HG03571 (cell line): ENCODE data around the gene AP4S1.

Source experiments
- ATAC-seq: cut with Tn5 transposase; IDR thresholded peaks from one replicate; pipeline ENCODE4 v1.9.1; 2021; ENCODE audit not compliant: unreplicated experiment

The AP4S1 gene

GRCh38 chr14:31128601-31129526 is 103.4 kb downstream of the AP4S1 start:
- peak; percentile 41 for ATAC-seq

GRCh38 chr14:31133133-31133532 is 107.7 kb downstream of the AP4S1 start:
- ATAC-seq, result no peak

DNA sequence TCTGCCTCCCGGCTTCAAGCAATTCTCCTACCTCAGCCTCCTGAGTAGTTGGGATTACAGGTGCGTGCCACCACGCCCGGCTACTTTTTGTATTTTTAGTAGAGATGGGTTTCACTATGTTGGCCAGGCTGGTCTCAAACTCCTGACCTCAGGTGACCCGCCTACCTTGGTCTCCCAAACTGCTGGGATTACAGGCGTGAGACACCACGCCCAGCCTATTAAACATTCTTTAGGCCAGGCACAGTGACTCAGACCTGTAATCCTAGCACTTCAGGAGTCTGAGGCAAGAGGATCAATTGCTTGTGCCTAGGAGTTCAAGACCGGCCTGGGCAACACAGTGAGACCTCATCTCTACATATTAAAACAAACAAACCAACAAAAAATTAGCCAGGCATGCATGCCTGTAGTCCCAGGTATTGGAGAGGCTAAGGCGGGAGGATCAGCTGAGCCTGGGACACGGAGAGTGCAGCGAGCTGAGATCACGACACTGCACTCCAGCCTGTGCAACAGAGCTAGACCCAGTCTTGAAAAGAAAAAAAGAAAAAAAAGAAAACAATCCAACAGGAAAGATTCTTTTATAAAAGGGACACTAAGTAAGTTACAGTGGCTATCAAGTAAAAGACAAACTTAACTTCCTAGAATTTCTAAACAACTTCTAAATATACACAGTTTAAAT is 111.9 kb downstream of the AP4S1 start:
- ATAC-seq, result no peak

GRCh38 chr14:31138301-31138700 is 112.9 kb downstream of the AP4S1 start:
- ATAC-seq, result no peak

DNA sequence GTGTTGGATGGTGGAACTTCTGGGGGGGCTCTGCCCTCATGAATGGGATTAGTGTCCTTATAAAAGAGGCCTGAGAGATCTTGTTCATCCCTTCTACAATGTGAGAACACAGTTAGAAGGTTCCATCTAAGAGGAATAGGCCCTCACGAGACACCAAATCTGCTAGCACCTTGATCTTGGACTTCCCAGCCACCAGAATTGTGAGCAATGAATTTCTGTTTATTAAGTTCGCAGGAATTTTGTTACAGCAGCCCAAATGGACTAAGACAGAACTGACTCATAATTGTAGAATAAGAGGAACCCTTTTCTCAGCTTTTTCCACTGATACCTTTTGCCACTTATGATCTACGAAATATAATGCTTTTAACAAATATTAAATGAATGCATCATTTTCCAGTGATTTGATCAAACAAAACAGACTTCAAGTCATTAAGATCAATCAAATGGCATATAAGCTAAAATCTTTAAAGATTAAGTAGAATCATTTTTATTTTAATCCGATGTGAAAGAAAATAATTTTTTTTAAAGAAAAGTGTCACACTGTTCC is 113.9 kb downstream of the AP4S1 start:
- no peak for ATAC-seq

DNA sequence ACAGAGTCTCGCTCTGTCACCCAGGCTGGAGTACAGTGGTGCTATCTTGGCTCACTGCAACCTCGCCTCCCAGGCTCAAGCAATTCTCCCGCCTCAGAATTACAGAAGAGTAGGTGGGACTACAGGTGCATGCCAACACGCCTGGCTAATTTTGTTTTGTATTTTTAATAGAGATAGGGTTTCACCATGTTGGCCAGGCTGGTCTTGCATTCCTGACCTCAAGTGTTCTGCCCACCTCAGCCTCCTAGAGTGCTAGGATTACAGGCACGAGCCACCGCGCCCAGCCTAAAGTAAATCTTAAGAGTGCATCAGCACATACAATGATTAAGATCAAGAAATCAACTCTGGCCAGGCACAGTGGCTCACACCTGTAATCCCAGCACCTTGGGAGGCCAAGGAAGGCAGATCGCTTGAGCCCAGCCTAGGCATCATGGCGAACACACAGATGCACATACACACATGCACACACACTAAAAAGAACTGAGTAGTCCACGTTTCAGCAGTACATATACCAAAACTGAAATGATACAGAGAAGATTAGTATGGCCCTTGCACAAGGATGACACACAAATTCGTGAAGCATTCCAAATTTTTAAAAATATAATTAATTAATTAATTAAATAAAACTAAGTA is 117.1 kb downstream of the AP4S1 start:
- no peak for ATAC-seq
